ENCODE results near the gene ZNF385B.

- TF ChIP-seq CTCF (IDR thresholded peaks at IDR 0.05; ENCODE audit: insufficient read depth, low read length, poor library complexity, severe bottlenecking) (no peak), EZH2phosphoT487 (conservative IDR thresholded peaks at IDR 0.05; ENCODE audit: low read length) (no peak)
Measured at GRCh38 chr2:179715196-179715595, 146.2 kb downstream of the ZNF385B start.
